Activated CD4-positive, alpha-beta T cell treated with anti-CD3 and anti-CD28 coated beads, Interleukin-2, Interleukin-6, amounts not matched to agents 100 ng/mL and 50 ng/mL, durations not matched to agents 16 hours and 8 hours (primary cell): Measurements from ENCODE around the gene HBA2.
"Not testable (repeated sequence)": the region's sequence is repeated elsewhere in the genome, so short reads cannot be mapped to it uniquely, and the experiment has no call there.

ENCODE experiments used
- DNase-seq: peaks from one replicate; pipeline ENCODE4 v3.0.0-alpha.2; 2020

HBA2 gene

DNA sequence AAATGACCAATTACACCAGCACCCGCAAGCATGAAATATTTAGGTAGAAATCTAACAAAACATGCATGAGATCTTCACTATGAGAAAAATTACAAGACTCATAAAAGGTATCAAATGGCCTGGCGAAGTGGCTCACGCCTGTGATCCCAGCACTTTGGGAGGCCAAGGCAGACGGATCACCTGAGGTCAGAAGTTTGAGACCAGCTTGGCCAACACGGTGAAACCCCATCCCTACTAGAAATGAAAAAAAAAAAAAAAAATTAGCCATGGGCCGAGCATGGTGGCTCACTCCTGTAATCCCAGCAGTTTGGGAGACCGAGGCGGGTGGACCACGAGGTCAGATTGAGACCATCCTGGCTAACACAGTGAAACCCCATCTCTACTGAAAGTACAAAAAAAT lies 31.4 kb downstream of the HBA2 start:
- DNase-seq, result not testable (repeated sequence)

DNA sequence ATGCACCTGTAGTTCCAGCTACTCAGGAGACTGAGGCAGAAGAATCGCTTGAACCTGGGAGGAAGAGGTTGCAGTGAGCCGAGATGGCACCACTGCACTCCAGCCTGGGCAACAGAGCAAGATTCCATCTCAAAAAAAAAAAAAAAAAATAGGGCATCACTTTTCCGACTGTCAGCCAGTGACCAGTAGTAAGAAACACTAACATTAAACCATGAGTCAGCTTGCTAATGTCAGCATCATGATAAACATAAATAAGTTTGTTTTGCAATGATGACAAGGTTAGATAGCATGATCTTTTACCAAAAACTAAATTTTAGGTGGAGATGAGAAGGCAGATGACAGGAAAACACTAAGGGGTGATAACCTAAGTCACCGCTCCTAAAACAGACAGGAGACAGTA lies 36.7 kb downstream of the HBA2 start:
- not testable (repeated sequence) for DNase-seq

DNA sequence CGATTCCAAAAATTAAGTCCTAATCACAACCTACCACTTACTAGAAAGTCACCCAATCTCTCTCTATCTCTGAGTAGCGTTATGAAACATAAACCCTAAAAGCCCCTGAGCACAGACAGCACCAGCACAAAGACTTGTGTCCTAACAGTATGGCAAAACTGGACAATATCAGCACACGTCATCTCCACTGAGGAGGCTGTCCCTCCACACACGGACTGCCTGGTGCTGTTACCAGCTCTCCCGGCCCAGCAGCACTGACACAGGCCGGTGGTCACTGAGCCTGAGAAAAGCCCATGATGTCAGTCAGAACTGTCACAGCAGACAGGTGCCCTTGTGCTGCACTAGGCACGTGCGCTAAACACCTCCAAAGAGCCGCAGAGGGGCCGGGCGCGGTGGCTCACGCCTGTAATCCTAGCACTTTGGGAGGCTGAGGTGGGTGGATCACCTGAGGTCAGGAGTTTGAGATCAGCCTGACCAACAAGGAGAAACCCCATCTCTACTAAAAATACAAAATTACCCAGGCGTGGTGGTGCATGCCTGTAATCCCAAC lies 39.0 kb downstream of the HBA2 start:
- not testable (repeated sequence) for DNase-seq

DNA sequence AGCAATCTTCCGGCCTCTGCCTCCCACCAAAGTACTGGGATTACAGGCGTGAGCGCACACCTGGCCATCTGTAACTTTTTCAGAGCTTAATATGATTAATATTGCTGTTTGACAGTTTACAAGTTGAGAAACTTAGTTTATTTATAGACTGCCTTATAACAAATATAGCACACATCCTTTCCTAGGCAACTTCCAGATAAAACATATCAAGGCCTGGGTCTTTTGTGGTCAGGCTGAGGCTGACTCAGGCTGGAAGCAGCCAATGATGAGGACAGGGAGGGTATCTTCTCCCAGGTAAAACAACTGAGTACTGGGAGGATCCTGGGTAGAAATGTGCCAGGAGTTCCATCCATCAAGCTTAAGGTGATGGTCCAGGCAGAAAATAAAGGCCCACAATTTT lies 40.3 kb downstream of the HBA2 start:
- DNase-seq, result no peak

DNA sequence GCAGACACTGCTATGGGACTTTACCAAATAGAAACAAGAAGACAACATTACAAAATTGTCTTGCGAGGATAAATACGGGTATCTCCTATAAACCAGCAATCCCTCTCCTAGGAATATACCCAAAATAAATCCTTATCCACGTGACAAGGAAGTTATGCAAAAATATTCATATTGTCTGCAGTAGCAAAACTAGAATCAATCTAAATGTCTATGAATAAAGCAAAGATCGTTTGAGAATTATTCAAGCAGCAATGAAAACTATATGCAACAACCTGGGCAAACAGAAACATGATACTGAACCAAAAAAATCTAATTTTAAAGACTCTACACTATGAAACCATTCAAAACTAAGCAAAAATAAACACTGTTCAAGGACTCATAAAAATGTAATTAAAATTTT lies 47.3 kb downstream of the HBA2 start:
- no peak for DNase-seq
